ENCODE data around the gene C10orf62.

GRCh38 chr10:97593421-97593820, 3.9 kb downstream of the C10orf62 start:
- TF ChIP-seq CTCF (IDR thresholded peaks at IDR 0.05): no peak
- TF ChIP-seq POLR2A (IDR thresholded peaks at IDR 0.05): no peak
